Activated CD4-positive, alpha-beta T cell treated with anti-CD3 and anti-CD28 coated beads, Interleukin-2, amount 10 ng/mL, durations not matched to agents 7 days and 5 days (primary cell): ENCODE data around the gene PRMT1. TPM values are rescaled to one million over a fixed set of nuclear protein-coding genes. Genes with fewer than 3 reads are reported as not detected.

Experiments used
- CTCF ChIA-PET: fragments of 350-600 bp; sonication (Branson Sonifier 250); formaldehyde crosslinking; loops from one replicate; lab custom pipeline; 2021; ENCODE audit warnings: antibody characterized with exemption; lab: Charles Lee
- POLR2A ChIA-PET: fragments of 350-600 bp; sonication (Branson Sonifier 250); formaldehyde crosslinking; loops from one replicate; lab custom pipeline; 2021; ENCODE audit warnings: antibody characterized with exemption; lab: Charles Lee
- DNase-seq: peaks from one replicate; pipeline ENCODE4 v3.0.0-alpha.2; 2020
- H3K27ac Mint-ChIP-seq: one replicate; pipeline ENCODE4 v1.8.0; 2021; ENCODE audit warnings: mild to moderate bottlenecking, moderate library complexity, mixed read lengths
- H3K27me3 Mint-ChIP-seq: one replicate; pipeline ENCODE4 v1.8.0; 2021; ENCODE audit warnings: mixed read lengths
- H3K36me3 Mint-ChIP-seq: one replicate; pipeline ENCODE4 v1.8.0; 2021; ENCODE audit warnings: low read depth, mixed read lengths
- H3K4me1 Mint-ChIP-seq: one replicate; pipeline ENCODE4 v1.8.0; 2021; ENCODE audit warnings: mixed read lengths
- H3K4me3 Mint-ChIP-seq: one replicate; pipeline ENCODE4 v1.8.0; 2021; ENCODE audit warnings: mild to moderate bottlenecking, moderate library complexity, mixed read lengths
- H3K9me3 Mint-ChIP-seq: one replicate; pipeline ENCODE4 v1.8.0; 2021; ENCODE audit warnings: mixed read lengths
- total RNA-seq, 2 experiments: library from RNA; stranded (reverse); gene quantifications; one replicate each; pipeline ENCODE4 v1.2.3, GENCODE V29; 2021

The PRMT1 gene
- total RNA-seq, 2 experiments from 2014 or later, result 125 to 130 TPM

GRCh38 chr19:49687150-49687549 lies 10.1 kb downstream of the PRMT1 start:
- DNase-seq, result no peak
- Mint-ChIP-seq H3K36me3 (peaks cover 32% of the 10 kb centered on the region), H3K27ac (no peak overlapping the region), H3K4me3 (no peak overlapping the region), H3K9me3 (no peaks in the 10 kb centered on the region), H3K4me1 (peaks cover 27% of the 10 kb centered on the region), H3K27me3 (peaks cover 15% of the 10 kb centered on the region)
- POLR2A ChIA-PET, result no interaction called here
- CTCF ChIA-PET, result interaction anchor here (1.2 kb wide), 1 partner anchor 11 kb away, joined by 3 read pairs; no protein-coding TSS in a partner anchor

- peaks cover 19% of the 10 kb centered on the region for H3K27me3 Mint-ChIP-seq
- H3K36me3 Mint-ChIP-seq, result peaks cover 28% of the 10 kb centered on the region
- H3K4me1 Mint-ChIP-seq, result peaks cover 27% of the 10 kb centered on the region
- CTCF ChIA-PET, result interaction anchor here (1.2 kb wide), 1 partner anchor 12 kb away, joined by 3 read pairs; no protein-coding TSS in a partner anchor
- DNase-seq, result no peak
- no peaks in the 10 kb centered on the region for H3K9me3 Mint-ChIP-seq
- H3K27ac Mint-ChIP-seq, result no peak overlapping the region
- H3K4me3 Mint-ChIP-seq, result no peak overlapping the region
- POLR2A ChIA-PET, result no interaction called here
These were observed 10.7 kb downstream of the PRMT1 start for GRCh38 chr19:49687566-49688316.

- POLR2A ChIA-PET, result no interaction called here
- no peak overlapping the region for H3K4me3 Mint-ChIP-seq
- no peak for DNase-seq
These were observed 11.6 kb downstream of the PRMT1 start for GRCh38 chr19:49688531-49689132.

GRCh38 chr19:49689133-49690078 lies 12.3 kb downstream of the PRMT1 start, which contains the start of gene ADM5:
Gene ADM5, plus strand, starts transcription at chr19:49689594. Its CDS starts 244 bp downstream, at chr19:49689838.
- H3K27me3 Mint-ChIP-seq, result peaks cover 24% of the 10 kb centered on the region
- peak within 1 kb of the TSS; percentile 77 for H3K4me3 Mint-ChIP-seq
- H3K36me3 Mint-ChIP-seq, result peaks cover 20% of the 10 kb centered on the region
- H3K27ac Mint-ChIP-seq, result no peak within 1 kb of the TSS
- POLR2A ChIA-PET, result interaction anchor here (0.6 kb wide), 1 partner anchor 30 kb away, joined by 12 read pairs; no protein-coding TSS in a partner anchor
- DNase-seq, result peak; percentile 31
- CTCF ChIA-PET, result interaction anchor here (0.6 to 0.8 kb wide), 3 partner anchors 18 to 210 kb away, joined by 3 to 5 read pairs (median 3); no protein-coding TSS in a partner anchor
- H3K4me1 Mint-ChIP-seq, result peaks cover 27% of the 10 kb centered on the region
- H3K9me3 Mint-ChIP-seq, result no peaks in the 10 kb centered on the region

More at GRCh38 chr19:49688531-49689132, 11.6 kb downstream of the PRMT1 start:
- Mint-ChIP-seq H3K4me1 (peaks cover 27% of the 10 kb centered on the region), H3K27ac (no peak overlapping the region), H3K36me3 (peaks cover 27% of the 10 kb centered on the region), H3K27me3 (peaks cover 22% of the 10 kb centered on the region), H3K9me3 (no peaks in the 10 kb centered on the region)
- CTCF ChIA-PET, result interaction anchor here (0.6 kb wide), 1 partner anchor 29 kb away, joined by 3 read pairs; no protein-coding TSS in a partner anchor

- Mint-ChIP-seq H3K36me3 (peaks cover 18% of the 10 kb centered on the region), H3K9me3 (no peaks in the 10 kb centered on the region), H3K27me3 (peaks cover 24% of the 10 kb centered on the region), H3K4me1 (peaks cover 27% of the 10 kb centered on the region), H3K27ac (no peak overlapping the region), H3K4me3 (peak overlapping the region; percentile 77)
- no peak for DNase-seq
- ChIA-PET CTCF (interaction anchor here (0.6 kb wide), 1 partner anchor 211 kb away, joined by 5 read pairs; no protein-coding TSS in a partner anchor), POLR2A (interaction anchor here (0.6 kb wide), 1 partner anchor 30 kb away, joined by 12 read pairs; no protein-coding TSS in a partner anchor)
These were observed 13.1 kb downstream of the PRMT1 start for GRCh38 chr19:49690079-49690655.

- Mint-ChIP-seq H3K27ac (peak within 1 kb of the TSS; percentile 68), H3K9me3 (no peaks in the 10 kb centered on the region)
These were observed 13.7 kb downstream of the PRMT1 start, which contains the start of gene CPT1C for GRCh38 chr19:49690656-49691242. Gene CPT1C, plus strand, starts transcription at chr19:49691116. Its CDS starts 1,137 bp downstream, at chr19:49692253.

GRCh38 chr19:49691243-49692146 lies 14.4 kb downstream of the PRMT1 start:
- ChIA-PET CTCF (interaction anchor here (0.7 to 1.2 kb wide), 4 partner anchors 9 to 483 kb away, joined by 3 to 4 read pairs (median 3); no protein-coding TSS in a partner anchor), POLR2A (interaction anchor here (0.5 kb wide), 1 partner anchor 244 kb away, joined by 3 read pairs; no protein-coding TSS in a partner anchor)
- H3K36me3 Mint-ChIP-seq, result peaks cover 12% of the 10 kb centered on the region
- H3K4me3 Mint-ChIP-seq, result peak overlapping the region; percentile 77
- DNase-seq, result no peak
- H3K9me3 Mint-ChIP-seq, result no peaks in the 10 kb centered on the region
- peaks cover 24% of the 10 kb centered on the region for H3K27me3 Mint-ChIP-seq
- peaks cover 27% of the 10 kb centered on the region for H3K4me1 Mint-ChIP-seq
- H3K27ac Mint-ChIP-seq, result no peak overlapping the region

More at GRCh38 chr19:49690656-49691242, 13.7 kb downstream of the PRMT1 start, which contains the start of gene CPT1C:
- peak; percentile 54 for DNase-seq
- peaks cover 27% of the 10 kb centered on the region for H3K4me1 Mint-ChIP-seq
- peak within 1 kb of the TSS; percentile 77 for H3K4me3 Mint-ChIP-seq
- peaks cover 12% of the 10 kb centered on the region for H3K36me3 Mint-ChIP-seq
- peaks cover 24% of the 10 kb centered on the region for H3K27me3 Mint-ChIP-seq
- ChIA-PET POLR2A (no interaction called here), CTCF (no interaction called here)

- ChIA-PET CTCF (interaction anchor here (0.7 to 1.2 kb wide), 4 partner anchors 8 to 484 kb away, joined by 3 to 4 read pairs (median 3); no protein-coding TSS in a partner anchor), POLR2A (no interaction called here)
These were observed 15.1 kb downstream of the PRMT1 start for GRCh38 chr19:49692147-49692506.

GRCh38 chr19:49696115-49696514 lies 19.0 kb downstream of the PRMT1 start:
- H3K4me1 Mint-ChIP-seq, result peaks cover 5% of the 10 kb centered on the region
- no peaks in the 10 kb centered on the region for H3K36me3 Mint-ChIP-seq
- ChIA-PET POLR2A (no interaction called here), CTCF (interaction anchor here (1.1 kb wide), 1 partner anchor 145 kb away, joined by 6 read pairs; no protein-coding TSS in a partner anchor)
- no peak overlapping the region for H3K27ac Mint-ChIP-seq
- H3K9me3 Mint-ChIP-seq, result no peaks in the 10 kb centered on the region
- no peak overlapping the region for H3K4me3 Mint-ChIP-seq
- peaks cover 20% of the 10 kb centered on the region for H3K27me3 Mint-ChIP-seq
- no peak for DNase-seq

More at GRCh38 chr19:49692147-49692506, 15.1 kb downstream of the PRMT1 start:
- H3K27me3 Mint-ChIP-seq, result peaks cover 24% of the 10 kb centered on the region
- H3K27ac Mint-ChIP-seq, result no peak overlapping the region
- no peaks in the 10 kb centered on the region for H3K9me3 Mint-ChIP-seq
- peaks cover 12% of the 10 kb centered on the region for H3K36me3 Mint-ChIP-seq
- DNase-seq, result no peak
- peaks cover 27% of the 10 kb centered on the region for H3K4me1 Mint-ChIP-seq
- no peak overlapping the region for H3K4me3 Mint-ChIP-seq

- no peak overlapping the region for H3K27ac Mint-ChIP-seq
- peaks cover 16% of the 10 kb centered on the region for H3K27me3 Mint-ChIP-seq
- H3K4me3 Mint-ChIP-seq, result no peak overlapping the region
- H3K4me1 Mint-ChIP-seq, result no peaks in the 10 kb centered on the region
- DNase-seq, result no peak
- ChIA-PET POLR2A (no interaction called here), CTCF (interaction anchor here (0.5 kb wide), 1 partner anchor 622 kb away, joined by 4 read pairs; no protein-coding TSS in a partner anchor)
- no peaks in the 10 kb centered on the region for H3K9me3 Mint-ChIP-seq
- H3K36me3 Mint-ChIP-seq, result no peaks in the 10 kb centered on the region
These were observed 19.8 kb downstream of the PRMT1 start for GRCh38 chr19:49696865-49697264.
